IMR-90 (cell line): ENCODE measurements around the gene AFF2. TPM values are rescaled to one million over a fixed set of nuclear protein-coding genes. Genes with fewer than 3 reads are reported as not detected.

Experiments used
- ATAC-seq: fragments of 200-7000 bp; cut with Tn5 transposase; 2 replicates; pipeline ENCODE4 v1.9.1; 2020; ENCODE audit warnings: low read depth, mild to moderate bottlenecking, moderate library complexity
- BruUV-seq: library from RNA; stranded (reverse); fragments of 400-500 nt; replicated peaks from 2 replicates; lab custom pipeline; 2021; lab: Mats Ljungman, UMichigan
- CTCF ChIA-PET: fragments of 300-600 bp; formaldehyde crosslinking; extraction: SDS; loops from one replicate; lab custom pipeline; 2021; ENCODE audit warnings: antibody characterized with exemption; lab: Yijun Ruan, JAX
- POLR2A ChIA-PET: fragments of 300-600 bp; sonication (Branson Sonifier 250); formaldehyde crosslinking; loops from one replicate; lab custom pipeline; 2022; ENCODE audit warnings: antibody characterized with exemption; ENCODE audit not compliant: unreplicated experiment; lab: Charles Lee
- DNase-seq: peaks from one replicate; pipeline ENCODE4 v3.0.0; 2013
- H2AFZ ChIP-seq: replicated peaks from 2 replicates; pipeline ENCODE3; 2013; ENCODE audit warnings: low read length, mild to moderate bottlenecking; ENCODE audit not compliant: poor library complexity
- H2AK5ac ChIP-seq: 2 replicates; pipeline ENCODE4 v1.6.1; 2013; ENCODE audit warnings: low read depth, low read length, inconsistent platforms
- H2AK9ac ChIP-seq: replicated peaks from 2 replicates; pipeline ENCODE3; 2013; ENCODE audit warnings: mild to moderate bottlenecking, low read depth, low read length, moderate library complexity; ENCODE audit not compliant: poor library complexity
- H2BK120ac ChIP-seq: 2 replicates; pipeline ENCODE4 v1.6.1; 2013; ENCODE audit warnings: low read depth, low read length, inconsistent platforms
- H2BK15ac ChIP-seq: 3 replicates; pipeline ENCODE4 v1.6.1; 2013; ENCODE audit warnings: low read depth, low read length, inconsistent platforms
- H2BK20ac ChIP-seq: 2 replicates; pipeline ENCODE4 v1.6.1; 2013; ENCODE audit warnings: low read depth, mild to moderate bottlenecking, inconsistent platforms, low read length, moderate library complexity
- H2BK5ac ChIP-seq: 2 replicates; pipeline ENCODE4 v1.6.1; 2013; ENCODE audit warnings: mild to moderate bottlenecking, low read depth, low read length, inconsistent platforms; ENCODE audit not compliant: poor library complexity, severe bottlenecking
- H3K14ac ChIP-seq: replicated peaks from 2 replicates; pipeline ENCODE4 v1.6.1; 2013; ENCODE audit warnings: low read depth, low read length, inconsistent platforms
- H3K18ac ChIP-seq: 2 replicates; pipeline ENCODE4 v1.6.1; 2013; ENCODE audit warnings: low read depth, low read length, control low read depth
- H3K23ac ChIP-seq: 2 replicates; pipeline ENCODE4 v1.6.1; 2013; ENCODE audit warnings: low read depth, low read length, inconsistent platforms
- H3K27ac ChIP-seq: 2 replicates; pipeline ENCODE4 v1.5.1; 2013; ENCODE audit warnings: mild to moderate bottlenecking, control low read depth, low read length; ENCODE audit not compliant: insufficient read depth
- H3K27me3 ChIP-seq: 2 replicates; pipeline ENCODE4 v1.6.1; 2013; ENCODE audit warnings: low read length; ENCODE audit not compliant: control insufficient read depth, insufficient read depth
- H3K36me3 ChIP-seq: 2 replicates; pipeline ENCODE4 v1.6.1; 2013; ENCODE audit warnings: low read length, mixed read lengths; ENCODE audit not compliant: control insufficient read depth, insufficient read depth
- H3K4ac ChIP-seq: 2 replicates; pipeline ENCODE4 v1.6.1; 2013; ENCODE audit warnings: low read depth, low read length, inconsistent platforms
- H3K4me1 ChIP-seq: 2 replicates; pipeline ENCODE4 v1.6.1; 2013; ENCODE audit warnings: low read length, mixed read lengths; ENCODE audit not compliant: control insufficient read depth, insufficient read depth
- H3K4me2 ChIP-seq: 2 replicates; pipeline ENCODE4 v1.6.1; 2013; ENCODE audit warnings: low read depth, mild to moderate bottlenecking, control low read depth, low read length, moderate library complexity
- H3K4me3 ChIP-seq: 2 replicates; pipeline ENCODE4 v1.5.1; 2013; ENCODE audit warnings: low read depth, mild to moderate bottlenecking, control low read depth, low read length, moderate library complexity; ENCODE audit not compliant: insufficient read depth
- H3K56ac ChIP-seq: 2 replicates; pipeline ENCODE4 v1.6.1; 2013; ENCODE audit warnings: low read length, inconsistent platforms; ENCODE audit not compliant: insufficient read depth; ENCODE audit errors: extremely low read depth
- H3K79me1 ChIP-seq, 2 experiments: 2 replicates each; pipeline ENCODE4 v1.6.1; 2013; ENCODE audit warnings: low read length in 2 of 2, inconsistent platforms in 1 of 2, low read depth in 1 of 2
- H3K9ac ChIP-seq: 2 replicates; pipeline ENCODE4 v1.6.1; 2013; ENCODE audit warnings: low read depth, low read length, control low read depth
- H3K9me1 ChIP-seq: 2 replicates; pipeline ENCODE4 v1.6.1; 2013; ENCODE audit warnings: low read length, inconsistent platforms; ENCODE audit not compliant: insufficient read depth
- H3K9me3 ChIP-seq: 2 replicates; pipeline ENCODE4 v1.6.1; 2013; ENCODE audit warnings: low read length; ENCODE audit not compliant: control insufficient read depth, insufficient read depth
- H4K20me1 ChIP-seq: 2 replicates; pipeline ENCODE4 v1.6.1; 2013; ENCODE audit warnings: low read length, inconsistent platforms; ENCODE audit not compliant: insufficient read depth
- H4K5ac ChIP-seq: 2 replicates; pipeline ENCODE4 v1.6.1; 2013; ENCODE audit warnings: mild to moderate bottlenecking, low read depth, low read length, control low read depth
- H4K8ac ChIP-seq, 2 experiments: 2 replicates each; pipeline ENCODE4 v1.6.1; 2013; ENCODE audit warnings: low read depth in 2 of 2, low read length in 2 of 2, control low read depth in 1 of 2, inconsistent platforms in 1 of 2
- H4K91ac ChIP-seq: 2 replicates; pipeline ENCODE4 v1.6.1; 2013; ENCODE audit warnings: low read depth, low read length, inconsistent platforms; ENCODE audit not compliant: insufficient read depth
- BHLHE40 ChIP-seq: fragments of 150-350 bp; IDR thresholded peaks from 2 replicates; pipeline ENCODE4 v1.6.1; 2016; ENCODE audit warnings: mild to moderate bottlenecking, low read depth, low read length
- CTCF ChIP-seq: conservative IDR thresholded peaks from 2 replicates; pipeline ENCODE4 v1.5.1; 2012; ENCODE audit warnings: mild to moderate bottlenecking, low read depth, low read length, improper control_type of control experiment
- MAFK ChIP-seq: IDR thresholded peaks from 2 replicates; pipeline ENCODE4 v1.6.1; 2012; ENCODE audit warnings: low read depth, low read length, improper control_type of control experiment
- POLR2A ChIP-seq: IDR thresholded peaks from 2 replicates; pipeline ENCODE4 v1.6.1; 2012; ENCODE audit warnings: mild to moderate bottlenecking, low read depth, low read length
- WGBS, 2 experiments: methylation state at CpG; one replicate each; pipeline versions ENCODE4 v1.1.5 to v1.1.7; 2013; ENCODE audit warnings: missing lambda C conversion rate in 2 of 2; ENCODE audit not compliant: insufficient read length in 1 of 2; ENCODE audit errors: extremely low coverage in 2 of 2; 5-methylcytosine and 5-hydroxymethylcytosine counted together
- dilution Hi-C: fragments of 300-500 bp; cut with HindIII; formaldehyde crosslinking; loops from one replicate; pipeline ENCODE4 v1.14.3; 2018; ENCODE audit warnings: low sequenced_read_pairs; ENCODE audit not compliant: unreplicated experiment
- in situ Hi-C: fragments of 300-500 bp; cut with MboI; formaldehyde crosslinking; loops from 3 replicates; pipeline ENCODE4 v1.14.3; 2019; ENCODE audit warnings: low sequenced_read_pairs, inconsistent platforms, mixed read lengths
- intact Hi-C: fragments of 100-400 bp; cut with micrococcal nuclease; formaldehyde crosslinking; loops from 2 replicates; pipeline ENCODE4 v1.10.0; 2022
- polyA plus RNA-seq, 3 experiments: library from polyadenylated mRNA; depleted of rRNA; stranded (reverse); fragments of >200 nt; gene quantifications; 2 replicates each; pipeline ENCODE4 v1.2.3, GENCODE V29; 2012; ENCODE audit warnings: low replicate concordance in 1 of 3
- total RNA-seq: library from RNA; depleted of rRNA; stranded (reverse); fragments of >200 nt; gene quantifications from 2 replicates; pipeline ENCODE4 v1.2.3, GENCODE V29; 2012

Gene AFF2
- total and polyA plus RNA-seq, 2 of the 4 experiments (the other 2 are of a cell fraction), result 0.15 to 0.72 TPM

- in situ Hi-C loops, result no loop called here
- H3K9me3 ChIP-seq, result no peaks in the 10 kb centered on the region
- no CpG with 5 or more reads among the region's 1 CpG for WGBS, 2 experiments
- H2AK5ac ChIP-seq, result no peak overlapping the region
- no peak overlapping the region for H2BK120ac ChIP-seq
- no peak overlapping the region for H2BK15ac ChIP-seq
- no peak overlapping the region for H3K23ac ChIP-seq
- H2AK9ac ChIP-seq, result no peak overlapping the region
- TF ChIP-seq BHLHE40 (no peak), POLR2A (no peak), MAFK (peak; percentile 51), CTCF (no peak)
- ChIA-PET POLR2A (no interaction called here), CTCF (no interaction called here)
- intact Hi-C loops, result no loop called here
- no peaks in the 10 kb centered on the region for H4K20me1 ChIP-seq
- no peak overlapping the region for H4K5ac ChIP-seq
- H3K56ac ChIP-seq, result no peak overlapping the region
- no peak overlapping the region for H3K4ac ChIP-seq
- H3K14ac ChIP-seq, result no peak overlapping the region
- ATAC-seq (no peak), DNase-seq (no peak)
- no TSS peak for BruUV-seq
- H3K9me1 ChIP-seq, result no peaks in the 10 kb centered on the region
- H2AFZ ChIP-seq, result no peak overlapping the region
- H3K4me1 ChIP-seq, result no peaks in the 10 kb centered on the region
- no peak overlapping the region for H3K27ac ChIP-seq
- no peaks in the 10 kb centered on the region for H3K27me3 ChIP-seq
- no peak overlapping the region for H4K8ac ChIP-seq
- no peak overlapping the region for H3K4me2 ChIP-seq
- H3K36me3 ChIP-seq, result no peaks in the 10 kb centered on the region
- H2BK5ac ChIP-seq, result no peak overlapping the region
- no peak overlapping the region for H3K9ac ChIP-seq
- dilution Hi-C loops, result no loop called here
- H3K18ac ChIP-seq, result no peak overlapping the region
- no peak overlapping the region for H2BK20ac ChIP-seq
- no peak overlapping the region for H4K91ac ChIP-seq
- no peaks in the 10 kb centered on the region for H3K79me1 ChIP-seq
- no peak overlapping the region for H3K4me3 ChIP-seq
These were observed 440.1 kb downstream of the AFF2 start for GRCh38 chrX:148940411-148940996.
